OCI-LY7 (cell line): ENCODE results near the gene PPP2R1B.

Experiments used
- CTCF ChIP-seq: fragments of 200-600 bp; sonication (generic); conservative IDR thresholded peaks from 2 replicates; pipeline ENCODE4 v1.5.1; 2014; ENCODE audit warnings: mild to moderate bottlenecking, antibody characterized with exemption, low read length, moderate library complexity, mixed read lengths
- EZH2phosphoT487 ChIP-seq: fragments of 200-600 bp; sonication (generic); IDR thresholded peaks from 2 replicates; pipeline ENCODE4 v1.6.1; 2018; ENCODE audit warnings: low read depth, borderline replicate concordance, mild to moderate bottlenecking, mixed run types, antibody characterized with exemption, low read length, moderate library complexity, mixed read lengths

- TF ChIP-seq CTCF (no peak), EZH2phosphoT487 (no peak)
These were observed 47.3 kb downstream of the PPP2R1B start for GRCh38 chr11:111718859-111719258.
